Right kidney (tissue), 1 donor: ENCODE results near the gene GARIN3.
"Not testable (repeated sequence)": the region's sequence is repeated elsewhere in the genome, so short reads cannot be mapped to it uniquely, and the experiment has no call there.

Experiments
- DNase-seq: peaks from one replicate; pipeline ENCODE4 v3.0.0-alpha.2; 2016

The GARIN3 gene

GRCh38 chr5:157185122-157185521, 19.1 kb upstream of the GARIN3 start:
- not testable (repeated sequence) for DNase-seq

DNA sequence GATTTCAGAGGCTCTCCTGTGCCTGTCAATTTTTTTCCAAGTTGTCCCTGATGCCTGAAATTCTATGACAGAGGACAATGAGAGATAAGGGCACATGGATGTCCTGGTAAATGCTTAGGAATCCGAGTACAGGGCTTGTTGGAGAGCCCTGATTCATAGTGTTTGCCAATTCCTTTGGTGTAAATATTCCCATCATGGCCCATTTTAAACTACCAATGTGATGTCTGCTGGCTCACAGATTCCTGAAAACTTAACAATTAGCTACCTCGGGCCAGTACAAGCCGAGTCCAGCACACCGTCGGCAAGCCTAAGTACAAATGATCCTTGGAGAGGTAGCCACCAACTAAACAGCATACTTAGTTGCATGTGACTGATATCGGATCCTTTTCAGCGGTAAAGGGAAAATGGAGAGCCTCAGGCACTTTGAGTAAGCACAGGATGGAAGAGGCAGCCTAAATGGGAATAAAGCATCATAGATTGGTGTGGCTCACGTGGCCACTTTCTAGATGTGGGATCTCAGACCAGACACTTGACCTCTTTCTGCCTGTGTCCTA, 18.1 kb upstream of the GARIN3 start:
- DNase-seq = no peak

DNA sequence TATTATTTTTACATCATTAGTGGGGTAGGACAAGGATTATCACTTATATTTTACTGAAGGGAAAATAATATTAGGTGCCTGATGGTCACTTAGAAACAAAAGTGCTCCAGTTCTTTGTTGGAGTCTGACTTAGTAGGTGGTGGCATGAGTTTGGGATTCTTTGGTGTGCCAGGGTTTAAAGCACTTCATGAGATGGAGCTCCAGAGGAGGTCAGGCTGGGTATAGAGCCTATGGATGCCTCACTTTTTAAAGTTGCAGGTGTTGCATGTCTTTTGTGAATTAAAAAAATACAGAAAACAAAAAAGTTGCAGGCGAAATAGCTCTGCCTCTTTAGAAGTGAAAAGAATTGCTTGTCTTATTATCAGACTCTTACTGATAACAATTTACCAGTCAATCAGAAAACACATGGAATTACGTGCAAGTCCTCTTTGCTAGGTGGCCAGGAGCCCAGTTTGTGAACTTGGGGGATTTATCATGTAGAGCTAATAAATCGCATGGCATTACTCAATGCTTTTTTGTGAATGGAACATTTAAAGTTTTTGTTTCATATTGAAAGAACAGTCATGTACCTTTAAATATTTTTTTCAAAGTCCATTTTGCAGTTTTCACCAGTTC, 16.2 kb upstream of the GARIN3 start:
- DNase-seq = no peak

GRCh38 chr5:157180374-157181264, 14.6 kb upstream of the GARIN3 start, which contains the start of gene ITK:
Gene ITK, plus strand, starts transcription at chr5:157180840. Its CDS starts 138 bp downstream, at chr5:157180978.
- DNase-seq = no peak

GRCh38 chr5:157178966-157179365, 12.9 kb upstream of the GARIN3 start:
- DNase-seq = no peak

GRCh38 chr5:157177953-157178352, 11.9 kb upstream of the GARIN3 start:
- DNase-seq = no peak

- DNase-seq = no peak
Observed at GRCh38 chr5:157175071-157175612, 9.1 kb upstream of the GARIN3 start.

- DNase-seq = no peak
Observed at GRCh38 chr5:157172403-157172802, 6.3 kb upstream of the GARIN3 start.

- DNase-seq = no peak
Observed at GRCh38 chr5:157168286-157168685, 2.2 kb upstream of the GARIN3 start.

DNA sequence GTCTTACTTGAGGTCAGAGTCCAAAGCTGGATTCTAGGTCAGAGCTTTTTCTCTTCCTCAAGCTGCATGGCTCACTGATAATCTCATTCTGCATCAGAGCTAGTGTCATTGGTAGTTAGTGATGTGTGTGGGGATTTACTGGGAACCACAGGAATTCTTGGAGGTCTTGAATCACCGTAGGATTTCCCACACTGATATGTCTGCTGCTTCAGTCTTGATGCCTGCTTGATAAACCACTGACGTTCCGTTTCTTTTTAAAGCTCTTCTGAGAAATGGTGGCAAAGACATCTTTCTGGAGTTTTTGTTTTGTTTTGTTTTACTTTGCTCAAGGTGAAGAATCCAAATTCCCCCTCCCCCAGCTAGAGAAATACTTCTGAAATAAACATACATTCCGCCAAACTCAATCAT, 1.2 kb upstream of the GARIN3 start:
- DNase-seq = no peak

DNA sequence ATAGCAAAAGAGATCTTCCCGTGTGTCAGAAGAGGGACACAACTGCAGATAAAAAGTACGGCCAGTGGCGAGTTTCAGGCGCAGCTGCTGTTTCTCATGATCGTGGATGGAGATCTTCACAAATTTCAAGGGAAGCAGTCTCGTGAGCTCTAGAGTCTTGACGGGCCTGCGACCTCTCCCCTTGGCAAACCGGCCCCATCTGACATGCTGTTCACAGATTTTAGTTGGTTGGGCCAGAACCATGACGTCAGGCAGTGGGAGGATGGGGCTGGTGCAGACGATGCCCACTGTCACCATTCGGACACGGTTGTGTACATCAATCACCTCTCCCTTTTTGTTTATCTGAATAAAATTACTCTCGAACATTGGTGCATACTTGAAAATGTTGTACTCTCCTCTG, 396 bp downstream of the GARIN3 start:
- no peak for DNase-seq

- no peak for DNase-seq
Observed at GRCh38 chr5:157165261-157165660, 803 bp downstream of the GARIN3 start.

DNA sequence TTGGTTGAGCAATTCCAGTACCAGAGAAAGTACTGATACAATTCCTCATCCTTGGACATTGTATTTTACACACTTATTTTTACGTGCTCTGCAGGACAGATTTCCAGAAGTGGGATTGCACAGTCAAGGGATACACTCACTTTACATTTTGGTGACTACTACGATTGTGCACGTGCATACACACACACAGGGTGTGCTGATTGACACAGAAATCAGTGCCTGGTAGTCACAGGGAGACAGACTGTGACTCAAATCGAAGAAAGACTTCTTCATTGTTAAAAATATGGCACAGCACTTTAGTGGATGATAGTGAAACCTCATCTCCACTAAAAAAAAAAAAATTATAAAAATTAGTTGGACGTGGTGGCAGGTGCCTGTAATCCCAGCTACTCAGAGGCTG, 1.5 kb downstream of the GARIN3 start:
- DNase-seq = no peak

GRCh38 chr5:157162919-157163510, 3.0 kb downstream of the GARIN3 start:
- DNase-seq = no peak

DNA sequence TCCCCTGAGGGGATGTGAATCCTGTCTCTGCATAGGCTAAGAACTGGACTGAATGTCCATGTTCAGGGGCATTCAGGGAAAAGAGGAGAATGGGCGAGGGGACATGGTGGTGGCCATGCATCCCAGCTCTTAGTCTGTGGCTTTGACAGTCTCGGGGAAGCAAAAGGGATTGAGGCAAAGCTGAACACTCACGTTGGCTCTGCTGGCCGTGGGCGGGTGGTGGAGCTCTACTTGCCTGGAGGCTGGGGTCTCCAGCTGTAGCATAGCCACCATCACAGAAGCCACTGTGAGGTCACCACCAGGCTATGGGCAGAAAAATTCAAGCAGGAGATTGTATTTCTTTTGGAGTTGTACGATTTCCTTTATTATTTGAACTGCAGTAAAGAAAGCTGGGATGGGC, 4.1 kb downstream of the GARIN3 start:
- DNase-seq = no peak

DNA sequence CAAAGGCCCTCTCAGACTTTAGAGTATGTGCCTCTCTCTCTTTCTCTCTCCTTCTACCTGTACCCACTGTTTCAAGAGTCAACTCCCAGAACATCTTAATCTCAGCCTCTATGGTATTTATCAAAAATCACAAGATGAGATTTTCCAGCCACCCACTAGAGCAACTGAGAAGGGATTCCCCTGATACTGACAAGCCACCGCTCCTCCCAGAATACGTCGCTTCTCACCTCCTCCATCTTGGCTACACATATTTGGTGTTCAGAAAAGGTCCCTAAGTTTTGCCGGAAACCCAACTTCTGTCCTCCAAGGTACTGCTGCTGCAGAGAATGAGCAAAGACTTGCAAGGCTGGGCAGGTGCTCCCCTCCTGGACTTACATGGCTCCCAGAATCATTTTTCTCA, 6.1 kb downstream of the GARIN3 start:
- no peak for DNase-seq

- no peak for DNase-seq
Observed at GRCh38 chr5:157159209-157159751, 6.8 kb downstream of the GARIN3 start.

GRCh38 chr5:157157293-157157891, 8.7 kb downstream of the GARIN3 start:
- DNase-seq = no peak

DNA sequence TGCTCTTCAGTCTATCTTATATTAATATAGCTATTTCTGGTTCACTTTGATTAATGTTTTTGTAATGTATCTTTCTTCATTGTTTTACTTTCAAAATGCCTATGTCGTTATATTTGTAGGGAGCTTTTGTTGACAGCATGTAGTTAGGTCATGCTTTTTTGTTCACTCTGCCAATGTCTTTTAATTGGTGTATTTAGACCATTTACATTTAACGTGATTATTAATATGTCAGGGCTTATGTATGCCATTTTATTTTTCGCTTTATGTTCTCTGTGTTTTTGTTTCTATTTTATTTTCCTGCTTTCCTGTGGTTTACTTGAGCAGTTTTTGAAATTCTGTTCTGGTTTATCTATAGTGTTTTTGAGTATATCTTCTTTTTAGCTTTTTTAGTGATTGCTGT, 10.8 kb downstream of the GARIN3 start:
- DNase-seq = no peak

GRCh38 chr5:157150995-157151394, 15.1 kb downstream of the GARIN3 start:
- no peak for DNase-seq

GRCh38 chr5:157148734-157149615, 17.1 kb downstream of the GARIN3 start:
- DNase-seq = peak; percentile 45
